HL-60 (cell line): ENCODE results near the gene TAL1.

Experiments
- DNase-seq, 2 experiments: peaks; one replicate each; pipeline ENCODE4 v3.0.0-alpha.2; 2010 to 2020; ENCODE audit warnings: low read depth in 1 of 2, low spot score in 1 of 2
- H3K27ac ChIP-seq: fragments of 250-450 bp; sonication (Bioruptor Pico); replicated peaks from 2 replicates; pipeline ENCODE4 v1.5.1; 2020; ENCODE audit warnings: mild to moderate bottlenecking, moderate library complexity
- H3K27me3 ChIP-seq: fragments of 250-450 bp; sonication (Bioruptor Pico); 2 replicates; pipeline ENCODE4 v1.5.1; 2021; ENCODE audit warnings: mild to moderate bottlenecking, moderate library complexity; ENCODE audit not compliant: insufficient read depth, poor library complexity, severe bottlenecking
- H3K4me3 ChIP-seq: replicated peaks from 2 replicates; pipeline ENCODE4 v1.5.1; 2011; ENCODE audit warnings: mild to moderate bottlenecking, control low read depth, low read length; ENCODE audit not compliant: insufficient read depth
- CTCF ChIP-seq: IDR thresholded peaks from one replicate; pipeline ENCODE4 v1.5.1; 2011; ENCODE audit warnings: low read length, control low read depth, inconsistent platforms; ENCODE audit not compliant: insufficient read depth
- GABPA ChIP-seq: IDR thresholded peaks from 2 replicates; pipeline ENCODE4 v1.6.1; 2012; ENCODE audit warnings: low read depth
- POLR2AphosphoS5 ChIP-seq: IDR thresholded peaks from 2 replicates; pipeline ENCODE4 v1.6.1; 2012; ENCODE audit warnings: low read depth
- REST ChIP-seq: IDR thresholded peaks from 2 replicates; pipeline ENCODE4 v1.6.1; 2012; ENCODE audit warnings: low read depth; ENCODE audit not compliant: insufficient replicate concordance
- SPI1 ChIP-seq: IDR thresholded peaks from 2 replicates; pipeline ENCODE4 v1.6.1; 2012; ENCODE audit warnings: low read depth, mild to moderate bottlenecking, borderline replicate concordance

TAL1 gene

GRCh38 chr1:47183308-47184089 is 48.5 kb downstream of the TAL1 start:
- Histone ChIP-seq H3K4me3 (no peak overlapping the region), H3K27ac (no peak overlapping the region), H3K27me3 (no peaks in the 10 kb centered on the region)
- DNase-seq, result no peak
- TF ChIP-seq CTCF, result no peak
- no peak for TF ChIP-seq GABPA
- TF ChIP-seq REST, result no peak
- TF ChIP-seq SPI1, result no peak
- no peak for TF ChIP-seq POLR2AphosphoS5

- no peak for DNase-seq
- Histone ChIP-seq H3K27me3 (no peaks in the 10 kb centered on the region), H3K4me3 (no peak overlapping the region), H3K27ac (no peak overlapping the region)
- TF ChIP-seq GABPA, result no peak
- no peak for TF ChIP-seq POLR2AphosphoS5
- TF ChIP-seq CTCF, result no peak
- TF ChIP-seq SPI1, result no peak
- no peak for TF ChIP-seq REST
Measured at GRCh38 chr1:47182676-47183235, 49.3 kb downstream of the TAL1 start.

GRCh38 chr1:47181955-47182675 is 49.9 kb downstream of the TAL1 start:
- no peaks in the 10 kb centered on the region for H3K27me3 ChIP-seq
- no peak for TF ChIP-seq GABPA
- no peak for TF ChIP-seq REST
- no peak for TF ChIP-seq SPI1
- no peak for TF ChIP-seq CTCF
- no peak for TF ChIP-seq POLR2AphosphoS5
- DNase-seq, result no peak
- no peak overlapping the region for H3K27ac ChIP-seq
- H3K4me3 ChIP-seq, result no peak overlapping the region
